GM12878 (cell line): ENCODE measurements around the gene ZNF311. TPM values are rescaled to one million over a fixed set of nuclear protein-coding genes. Genes with fewer than 3 reads are reported as not detected.

ENCODE experiments used
- EP300 ChIP-seq, 2 experiments: fragments of 150-350 bp in 1 of 2; IDR thresholded peaks; 2 replicates each; pipeline ENCODE4 v1.6.1; 2011 to 2012; ENCODE audit warnings: low read depth in 2 of 2, low read length in 2 of 2, borderline replicate concordance in 1 of 2, improper control_type of control experiment in 1 of 2, inconsistent platforms in 1 of 2; ENCODE audit not compliant: control insufficient read depth in 1 of 2
- GATAD2B ChIP-seq: fragments of 450-650 bp; conservative IDR thresholded peaks from 2 replicates; pipeline ENCODE4 v1.6.1; 2017; ENCODE audit warnings: low read depth, mild to moderate bottlenecking, moderate library complexity
- HDGF ChIP-seq: fragments of 450-650 bp; IDR thresholded peaks from 2 replicates; pipeline ENCODE4 v1.6.1; 2016; ENCODE audit warnings: antibody characterized with exemption
- LARP7 ChIP-seq: fragments of 450-650 bp; IDR thresholded peaks from 2 replicates; pipeline ENCODE4 v1.6.1; 2017; ENCODE audit warnings: mild to moderate bottlenecking
- MYB ChIP-seq: fragments of 150-350 bp; IDR thresholded peaks from 2 replicates; pipeline ENCODE4 v1.6.1; 2014; ENCODE audit warnings: mild to moderate bottlenecking, low read depth, low read length, borderline replicate concordance
- NFYB ChIP-seq: IDR thresholded peaks from 2 replicates; pipeline ENCODE4 v1.6.1; 2011; ENCODE audit warnings: low read depth, mild to moderate bottlenecking, low read length, improper control_type of control experiment, moderate library complexity; ENCODE audit not compliant: insufficient read depth
- SMAD1 ChIP-seq: fragments of 450-650 bp; IDR thresholded peaks from 2 replicates; pipeline ENCODE4 v1.6.1; 2018; ENCODE audit warnings: mild to moderate bottlenecking, low read depth; ENCODE audit not compliant: partially characterized antibody
- SREBF2 ChIP-seq: IDR thresholded peaks from 2 replicates; pipeline ENCODE4 v1.6.1; 2012; ENCODE audit warnings: mild to moderate bottlenecking, low read length
- SUPT20H ChIP-seq: IDR thresholded peaks from 2 replicates; pipeline ENCODE4 v1.6.1; 2011; ENCODE audit warnings: low read depth, mild to moderate bottlenecking, low read length, moderate library complexity, borderline replicate concordance; ENCODE audit not compliant: control insufficient read depth
- YBX1 ChIP-seq: fragments of 450-650 bp; IDR thresholded peaks from 2 replicates; pipeline ENCODE4 v1.6.1; 2016; ENCODE audit warnings: antibody characterized with exemption
- ZNF384 ChIP-seq: IDR thresholded peaks from 2 replicates; pipeline ENCODE4 v1.6.1; 2012; ENCODE audit warnings: low read depth, mild to moderate bottlenecking, low read length, improper control_type of control experiment, borderline replicate concordance
- polyA plus RNA-seq, 11 experiments: library from polyadenylated mRNA; depleted of rRNA in 4 of 11; unstranded in 6 of 11; stranded (reverse) in 5 of 11; fragments of >200 nt; fragmentation: Nextera tagmentation in 4 of 11; fragmentation: Illumina TruSeq in 1 of 11; extraction: Ambion mirVana in 4 of 11; extraction: Trizol in 1 of 11; gene quantifications; 1 replicate in 1 of 11; 2 replicates in 10 of 11; pipeline versions ENCODE4 v1.2.1 to v1.2.3, GENCODE V29; 2011 to 2016; ENCODE audit warnings: inconsistent platforms in 2 of 11, missing spikeins in 2 of 11, low read depth in 1 of 11
- total RNA-seq, 4 experiments: library from RNA; depleted of rRNA in 3 of 4; stranded (reverse); fragments of >200 nt in 3 of 4; fragmentation: Illumina TruSeq in 1 of 4; extraction: Trizol in 1 of 4; gene quantifications; 2 replicates each; pipeline versions ENCODE4 v1.2.1 to v1.2.3, GENCODE V29; 2013 to 2021
- TF ChIP-seq, protein P1 (sequence below): fragments of 450-650 bp; formaldehyde crosslinking; IDR thresholded peaks from 2 replicates; pipeline ENCODE4 v1.4.0; 2020; ENCODE audit warnings: mild to moderate bottlenecking, moderate library complexity
- TF ChIP-seq, protein P2 (sequence below): fragments of 450-650 bp; IDR thresholded peaks from 2 replicates; pipeline ENCODE4 v1.6.1; 2017; ENCODE audit warnings: borderline replicate concordance
- TF ChIP-seq, protein P3 (sequence below): IDR thresholded peaks from 2 replicates; pipeline ENCODE4 v1.6.1; 2012; ENCODE audit warnings: low read length, inconsistent platforms
- TF ChIP-seq, protein P4 (sequence below): IDR thresholded peaks from 2 replicates; pipeline ENCODE4 v1.6.1; 2012; ENCODE audit warnings: low read depth, low read length, improper control_type of control experiment
- TF ChIP-seq, protein P5 (sequence below): fragments of 450-650 bp; IDR thresholded peaks from 2 replicates; pipeline ENCODE4 v1.6.1; 2017; ENCODE audit warnings: mild to moderate bottlenecking, low read depth, inconsistent platforms; ENCODE audit not compliant: poor library complexity, severe bottlenecking

ZNF311 gene
- total and polyA plus RNA-seq, 10 of the 15 experiments (the other 5 are each of a cell fraction or from before 2014, with no cell fraction given): 0.07 TPM; not detected in 9

DNA sequence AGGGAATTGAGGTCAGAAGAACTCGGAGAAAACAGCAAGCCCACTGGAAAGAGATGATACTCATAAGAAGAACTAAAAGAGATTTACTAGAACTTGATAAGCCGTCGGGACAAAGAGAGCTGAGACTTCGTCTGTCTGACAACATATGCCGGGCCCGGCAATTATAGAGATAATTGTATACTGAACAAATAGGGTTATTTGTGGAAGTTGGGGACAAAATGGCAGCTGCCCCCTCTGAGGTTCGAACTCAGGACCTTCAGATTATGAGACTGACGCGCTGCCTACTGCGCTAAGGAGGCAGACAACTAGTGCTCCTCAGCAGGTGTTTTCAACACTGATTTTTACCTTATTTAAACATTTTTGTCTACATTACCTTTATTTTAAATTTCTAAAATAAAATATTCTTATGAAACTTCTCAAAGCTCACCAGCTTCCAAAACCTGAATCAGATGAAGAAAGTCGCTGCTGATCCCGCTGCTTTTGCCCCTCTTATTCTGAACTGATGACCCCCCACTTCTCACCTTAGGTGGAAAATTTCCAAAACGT, 52.0 kb downstream of the ZNF311 start (continued):
- no peak for TF ChIP-seq GATAD2B
- no peak for TF ChIP-seq LARP7
- peak; percentile 90 for TF ChIP-seq SREBF2
- TF ChIP-seq, protein P1, sequence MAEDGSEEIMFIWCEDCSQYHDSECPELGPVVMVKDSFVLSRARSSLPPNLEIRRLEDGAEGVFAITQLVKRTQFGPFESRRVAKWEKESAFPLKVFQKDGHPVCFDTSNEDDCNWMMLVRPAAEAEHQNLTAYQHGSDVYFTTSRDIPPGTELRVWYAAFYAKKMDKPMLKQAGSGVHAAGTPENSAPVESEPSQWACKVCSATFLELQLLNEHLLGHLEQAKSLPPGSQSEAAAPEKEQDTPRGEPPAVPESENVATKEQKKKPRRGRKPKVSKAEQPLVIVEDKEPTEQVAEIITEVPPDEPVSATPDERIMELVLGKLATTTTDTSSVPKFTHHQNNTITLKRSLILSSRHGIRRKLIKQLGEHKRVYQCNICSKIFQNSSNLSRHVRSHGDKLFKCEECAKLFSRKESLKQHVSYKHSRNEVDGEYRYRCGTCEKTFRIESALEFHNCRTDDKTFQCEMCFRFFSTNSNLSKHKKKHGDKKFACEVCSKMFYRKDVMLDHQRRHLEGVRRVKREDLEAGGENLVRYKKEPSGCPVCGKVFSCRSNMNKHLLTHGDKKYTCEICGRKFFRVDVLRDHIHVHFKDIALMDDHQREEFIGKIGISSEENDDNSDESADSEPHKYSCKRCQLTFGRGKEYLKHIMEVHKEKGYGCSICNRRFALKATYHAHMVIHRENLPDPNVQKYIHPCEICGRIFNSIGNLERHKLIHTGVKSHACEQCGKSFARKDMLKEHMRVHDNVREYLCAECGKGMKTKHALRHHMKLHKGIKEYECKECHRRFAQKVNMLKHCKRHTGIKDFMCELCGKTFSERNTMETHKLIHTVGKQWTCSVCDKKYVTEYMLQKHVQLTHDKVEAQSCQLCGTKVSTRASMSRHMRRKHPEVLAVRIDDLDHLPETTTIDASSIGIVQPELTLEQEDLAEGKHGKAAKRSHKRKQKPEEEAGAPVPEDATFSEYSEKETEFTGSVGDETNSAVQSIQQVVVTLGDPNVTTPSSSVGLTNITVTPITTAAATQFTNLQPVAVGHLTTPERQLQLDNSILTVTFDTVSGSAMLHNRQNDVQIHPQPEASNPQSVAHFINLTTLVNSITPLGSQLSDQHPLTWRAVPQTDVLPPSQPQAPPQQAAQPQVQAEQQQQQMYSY (CRISPR knock-in tag): no peak
- no peak for TF ChIP-seq MYB
- TF ChIP-seq, protein P2, sequence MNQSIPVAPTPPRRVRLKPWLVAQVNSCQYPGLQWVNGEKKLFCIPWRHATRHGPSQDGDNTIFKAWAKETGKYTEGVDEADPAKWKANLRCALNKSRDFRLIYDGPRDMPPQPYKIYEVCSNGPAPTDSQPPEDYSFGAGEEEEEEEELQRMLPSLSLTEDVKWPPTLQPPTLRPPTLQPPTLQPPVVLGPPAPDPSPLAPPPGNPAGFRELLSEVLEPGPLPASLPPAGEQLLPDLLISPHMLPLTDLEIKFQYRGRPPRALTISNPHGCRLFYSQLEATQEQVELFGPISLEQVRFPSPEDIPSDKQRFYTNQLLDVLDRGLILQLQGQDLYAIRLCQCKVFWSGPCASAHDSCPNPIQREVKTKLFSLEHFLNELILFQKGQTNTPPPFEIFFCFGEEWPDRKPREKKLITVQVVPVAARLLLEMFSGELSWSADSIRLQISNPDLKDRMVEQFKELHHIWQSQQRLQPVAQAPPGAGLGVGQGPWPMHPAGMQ: no peak
- TF ChIP-seq YBX1: no peak
- TF ChIP-seq NFYB: no peak
- TF ChIP-seq, protein P3, sequence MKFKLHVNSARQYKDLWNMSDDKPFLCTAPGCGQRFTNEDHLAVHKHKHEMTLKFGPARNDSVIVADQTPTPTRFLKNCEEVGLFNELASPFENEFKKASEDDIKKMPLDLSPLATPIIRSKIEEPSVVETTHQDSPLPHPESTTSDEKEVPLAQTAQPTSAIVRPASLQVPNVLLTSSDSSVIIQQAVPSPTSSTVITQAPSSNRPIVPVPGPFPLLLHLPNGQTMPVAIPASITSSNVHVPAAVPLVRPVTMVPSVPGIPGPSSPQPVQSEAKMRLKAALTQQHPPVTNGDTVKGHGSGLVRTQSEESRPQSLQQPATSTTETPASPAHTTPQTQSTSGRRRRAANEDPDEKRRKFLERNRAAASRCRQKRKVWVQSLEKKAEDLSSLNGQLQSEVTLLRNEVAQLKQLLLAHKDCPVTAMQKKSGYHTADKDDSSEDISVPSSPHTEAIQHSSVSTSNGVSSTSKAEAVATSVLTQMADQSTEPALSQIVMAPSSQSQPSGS: 0 out of 2 replicates have a peak, but pooled peaks have one; percentile 30
- TF ChIP-seq HDGF: no peak
- TF ChIP-seq, protein P4, sequence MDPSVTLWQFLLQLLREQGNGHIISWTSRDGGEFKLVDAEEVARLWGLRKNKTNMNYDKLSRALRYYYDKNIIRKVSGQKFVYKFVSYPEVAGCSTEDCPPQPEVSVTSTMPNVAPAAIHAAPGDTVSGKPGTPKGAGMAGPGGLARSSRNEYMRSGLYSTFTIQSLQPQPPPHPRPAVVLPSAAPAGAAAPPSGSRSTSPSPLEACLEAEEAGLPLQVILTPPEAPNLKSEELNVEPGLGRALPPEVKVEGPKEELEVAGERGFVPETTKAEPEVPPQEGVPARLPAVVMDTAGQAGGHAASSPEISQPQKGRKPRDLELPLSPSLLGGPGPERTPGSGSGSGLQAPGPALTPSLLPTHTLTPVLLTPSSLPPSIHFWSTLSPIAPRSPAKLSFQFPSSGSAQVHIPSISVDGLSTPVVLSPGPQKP: no peak
- TF ChIP-seq SMAD1: no peak
- TF ChIP-seq SUPT20H: no peak
- peak in 1 of 2 experiments; percentile 78; a peak in 1 of 4 replicates for TF ChIP-seq EP300 (IDR thresholded peaks at IDR 0.05; ENCODE audit: borderline replicate concordance in 1 of 2, control insufficient read depth in 1 of 2, low read depth in 2 of 2, low read length in 2 of 2)
- TF ChIP-seq, protein P5, sequence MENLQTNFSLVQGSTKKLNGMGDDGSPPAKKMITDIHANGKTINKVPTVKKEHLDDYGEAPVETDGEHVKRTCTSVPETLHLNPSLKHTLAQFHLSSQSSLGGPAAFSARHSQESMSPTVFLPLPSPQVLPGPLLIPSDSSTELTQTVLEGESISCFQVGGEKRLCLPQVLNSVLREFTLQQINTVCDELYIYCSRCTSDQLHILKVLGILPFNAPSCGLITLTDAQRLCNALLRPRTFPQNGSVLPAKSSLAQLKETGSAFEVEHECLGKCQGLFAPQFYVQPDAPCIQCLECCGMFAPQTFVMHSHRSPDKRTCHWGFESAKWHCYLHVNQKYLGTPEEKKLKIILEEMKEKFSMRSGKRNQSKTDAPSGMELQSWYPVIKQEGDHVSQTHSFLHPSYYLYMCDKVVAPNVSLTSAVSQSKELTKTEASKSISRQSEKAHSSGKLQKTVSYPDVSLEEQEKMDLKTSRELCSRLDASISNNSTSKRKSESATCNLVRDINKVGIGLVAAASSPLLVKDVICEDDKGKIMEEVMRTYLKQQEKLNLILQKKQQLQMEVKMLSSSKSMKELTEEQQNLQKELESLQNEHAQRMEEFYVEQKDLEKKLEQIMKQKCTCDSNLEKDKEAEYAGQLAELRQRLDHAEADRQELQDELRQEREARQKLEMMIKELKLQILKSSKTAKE: peak; percentile 79
- no peak for TF ChIP-seq ZNF384
